Adrenal gland (tissue), 5 donors: ENCODE measurements around the gene NLRP2B.

ENCODE experiments used
- POLR2A ChIP-seq, 2 donors: fragments of 450-650 bp; IDR thresholded peaks; one replicate each; pipeline ENCODE4 v1.6.1; 2017; ENCODE audit warnings: antibody characterized with exemption in 2 of 2, mild to moderate bottlenecking in 2 of 2, moderate library complexity in 1 of 2
- TF ChIP-seq, protein P1 (sequence below), 6 experiments: fragments of 450-650 bp in 4 of 6; fragments of 200-600 bp in 2 of 6; sonication (generic) in 1 of 6; IDR thresholded peaks; 1 replicate in 5 of 6; 2 replicates in 1 of 6; pipeline versions ENCODE4 v1.5.1 to v1.8.0; 2016 to 2021; ENCODE audit warnings: antibody characterized with exemption in 6 of 6, mild to moderate bottlenecking in 2 of 6, moderate library complexity in 1 of 6
- donor health status: DM: no; HTN: no; CAD: no.

DNA sequence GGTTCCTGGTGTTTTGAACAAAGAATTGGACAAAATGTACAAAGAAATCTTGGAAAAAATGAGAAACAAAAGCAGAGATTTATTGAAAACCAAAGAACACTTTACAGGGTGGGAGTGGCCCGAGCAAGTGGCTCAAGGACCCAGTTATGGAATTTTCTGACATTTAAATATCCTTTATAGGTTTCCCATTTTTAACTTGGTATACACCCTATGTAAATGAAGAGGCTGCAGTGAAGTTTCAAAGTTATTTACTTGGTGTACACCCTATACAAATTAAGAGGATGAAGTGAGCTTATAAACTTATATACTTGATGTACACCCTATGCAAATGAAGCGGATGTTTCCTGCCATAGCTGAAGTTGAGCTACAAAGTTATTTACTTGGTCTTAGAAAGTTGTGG lies 4.7 kb downstream of the NLRP2B start:
- TF ChIP-seq, protein P1, sequence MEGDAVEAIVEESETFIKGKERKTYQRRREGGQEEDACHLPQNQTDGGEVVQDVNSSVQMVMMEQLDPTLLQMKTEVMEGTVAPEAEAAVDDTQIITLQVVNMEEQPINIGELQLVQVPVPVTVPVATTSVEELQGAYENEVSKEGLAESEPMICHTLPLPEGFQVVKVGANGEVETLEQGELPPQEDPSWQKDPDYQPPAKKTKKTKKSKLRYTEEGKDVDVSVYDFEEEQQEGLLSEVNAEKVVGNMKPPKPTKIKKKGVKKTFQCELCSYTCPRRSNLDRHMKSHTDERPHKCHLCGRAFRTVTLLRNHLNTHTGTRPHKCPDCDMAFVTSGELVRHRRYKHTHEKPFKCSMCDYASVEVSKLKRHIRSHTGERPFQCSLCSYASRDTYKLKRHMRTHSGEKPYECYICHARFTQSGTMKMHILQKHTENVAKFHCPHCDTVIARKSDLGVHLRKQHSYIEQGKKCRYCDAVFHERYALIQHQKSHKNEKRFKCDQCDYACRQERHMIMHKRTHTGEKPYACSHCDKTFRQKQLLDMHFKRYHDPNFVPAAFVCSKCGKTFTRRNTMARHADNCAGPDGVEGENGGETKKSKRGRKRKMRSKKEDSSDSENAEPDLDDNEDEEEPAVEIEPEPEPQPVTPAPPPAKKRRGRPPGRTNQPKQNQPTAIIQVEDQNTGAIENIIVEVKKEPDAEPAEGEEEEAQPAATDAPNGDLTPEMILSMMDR (IDR thresholded peaks at IDR 0.05) = no peak
- no peak for TF ChIP-seq POLR2A (IDR thresholded peaks at IDR 0.05)
